Skeletal muscle cell (primary cell): ENCODE data around the gene MYRFL.

Experiments
- DNase-seq: peaks from one replicate; pipeline ENCODE4 v3.0.0-alpha.2; 2010; ENCODE audit warnings: low read depth
- H3K4me3 ChIP-seq: 2 replicates; pipeline ENCODE4 v1.5.1; 2011; ENCODE audit warnings: low read depth, mild to moderate bottlenecking, control low read depth, low read length, moderate library complexity

Gene MYRFL

GRCh38 chr12:69921831-69922230 is 96.8 kb downstream of the MYRFL start:
- H3K4me3 ChIP-seq = no peak overlapping the region
- no peak for DNase-seq

GRCh38 chr12:69922999-69923398 is 98.0 kb downstream of the MYRFL start:
- DNase-seq = no peak
- H3K4me3 ChIP-seq = no peak overlapping the region

- no peak overlapping the region for H3K4me3 ChIP-seq
- no peak for DNase-seq
Measured at GRCh38 chr12:69925291-69925690, 100.3 kb downstream of the MYRFL start.

- H3K4me3 ChIP-seq = no peak overlapping the region
- DNase-seq = no peak
Measured at GRCh38 chr12:69927164-69927563, 102.1 kb downstream of the MYRFL start.

GRCh38 chr12:69929125-69929524 is 104.1 kb downstream of the MYRFL start:
- no peak for DNase-seq
- no peak overlapping the region for H3K4me3 ChIP-seq

GRCh38 chr12:69929531-69929930 is 104.5 kb downstream of the MYRFL start:
- no peak overlapping the region for H3K4me3 ChIP-seq
- DNase-seq = no peak

GRCh38 chr12:69931569-69931968 is 106.5 kb downstream of the MYRFL start:
- no peak for DNase-seq
- no peak overlapping the region for H3K4me3 ChIP-seq

GRCh38 chr12:69932154-69932553 is 107.1 kb downstream of the MYRFL start:
- H3K4me3 ChIP-seq = no peak overlapping the region
- DNase-seq = no peak

GRCh38 chr12:69932676-69933552 is 107.9 kb downstream of the MYRFL start:
- DNase-seq = no peak
- H3K4me3 ChIP-seq = no peak overlapping the region

GRCh38 chr12:69934011-69934410 is 109.0 kb downstream of the MYRFL start:
- H3K4me3 ChIP-seq = no peak overlapping the region
- no peak for DNase-seq

GRCh38 chr12:69935651-69936100 is 110.6 kb downstream of the MYRFL start:
- no peak overlapping the region for H3K4me3 ChIP-seq
- DNase-seq = no peak

- H3K4me3 ChIP-seq = no peak overlapping the region
- no peak for DNase-seq
Measured at GRCh38 chr12:69936214-69936731, 111.2 kb downstream of the MYRFL start.

GRCh38 chr12:69936766-69937165 is 111.7 kb downstream of the MYRFL start:
- no peak for DNase-seq
- H3K4me3 ChIP-seq = no peak overlapping the region

GRCh38 chr12:69947123-69947522 is 122.1 kb downstream of the MYRFL start:
- no peak overlapping the region for H3K4me3 ChIP-seq
- no peak for DNase-seq

GRCh38 chr12:69947897-69948296 is 122.9 kb downstream of the MYRFL start:
- DNase-seq = peak; percentile 2

GRCh38 chr12:69948851-69949250 is 123.8 kb downstream of the MYRFL start:
- DNase-seq = no peak

More at GRCh38 chr12:69947897-69948296, 122.9 kb downstream of the MYRFL start:
- no peak overlapping the region for H3K4me3 ChIP-seq

GRCh38 chr12:69949311-69950002 is 124.4 kb downstream of the MYRFL start:
- DNase-seq = no peak
- no peak overlapping the region for H3K4me3 ChIP-seq

More at GRCh38 chr12:69948851-69949250, 123.8 kb downstream of the MYRFL start:
- no peak overlapping the region for H3K4me3 ChIP-seq

GRCh38 chr12:69951108-69951507 is 126.1 kb downstream of the MYRFL start:
- no peak for DNase-seq
- H3K4me3 ChIP-seq = no peak overlapping the region

- no peak for DNase-seq
- no peak overlapping the region for H3K4me3 ChIP-seq
Measured at GRCh38 chr12:69952890-69953289, 127.9 kb downstream of the MYRFL start.

- no peak for DNase-seq
- H3K4me3 ChIP-seq = no peak overlapping the region
Measured at GRCh38 chr12:69961246-69961645, 136.2 kb downstream of the MYRFL start.
